GM19468 (cell line): ENCODE data around the gene EML1.

Source experiments
- ATAC-seq: cut with Tn5 transposase; IDR thresholded peaks from one replicate; pipeline ENCODE4 v1.9.1; 2021; ENCODE audit warnings: mild to moderate bottlenecking, moderate library complexity, moderate number of reproducible peaks; ENCODE audit not compliant: unreplicated experiment; ENCODE audit errors: extremely low read depth

EML1 gene

GRCh38 chr14:99794151-99794780 is 1.1 kb downstream of the EML1 start:
- ATAC-seq: no peak

- no peak for ATAC-seq
Observed at GRCh38 chr14:99795046-99795445, 1.8 kb downstream of the EML1 start.

DNA sequence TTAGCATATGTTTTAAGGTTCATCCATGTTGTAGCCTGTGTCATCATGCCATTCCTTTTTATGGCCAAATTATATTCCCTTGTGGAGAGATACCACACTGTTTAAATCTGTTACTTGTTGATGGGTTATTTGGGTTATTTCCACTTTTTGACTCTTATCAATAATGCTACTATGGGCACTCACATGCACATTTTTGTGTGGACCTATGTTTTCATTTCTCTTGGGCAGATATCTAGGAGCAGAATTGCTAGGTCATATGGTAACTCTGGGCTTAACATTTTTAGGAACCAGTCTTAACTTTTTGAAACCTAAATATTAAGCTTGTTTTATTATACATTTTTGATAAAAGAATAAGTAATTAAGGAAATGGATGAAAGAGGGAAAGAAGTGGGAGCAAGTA is 4.0 kb downstream of the EML1 start:
- no peak for ATAC-seq

DNA sequence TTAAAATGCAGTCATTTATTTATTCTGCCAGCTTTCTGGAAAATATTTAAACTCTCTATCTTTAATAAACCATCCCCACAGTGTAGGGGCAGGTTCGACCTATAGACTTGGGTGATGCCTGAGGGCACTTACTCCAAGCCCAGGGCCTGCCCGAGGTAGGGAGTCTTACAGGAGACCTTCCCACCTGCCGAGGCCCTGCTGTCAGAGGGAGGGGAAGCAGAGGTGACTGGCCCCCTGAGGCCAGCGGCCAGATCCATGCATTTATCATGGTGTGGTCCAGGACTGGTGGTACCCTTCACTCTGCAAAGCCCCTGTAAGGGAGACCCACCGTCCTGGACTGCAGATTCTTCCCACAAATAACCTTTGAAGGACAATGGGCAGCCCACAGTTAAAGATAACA is 7.6 kb downstream of the EML1 start:
- ATAC-seq: no peak

DNA sequence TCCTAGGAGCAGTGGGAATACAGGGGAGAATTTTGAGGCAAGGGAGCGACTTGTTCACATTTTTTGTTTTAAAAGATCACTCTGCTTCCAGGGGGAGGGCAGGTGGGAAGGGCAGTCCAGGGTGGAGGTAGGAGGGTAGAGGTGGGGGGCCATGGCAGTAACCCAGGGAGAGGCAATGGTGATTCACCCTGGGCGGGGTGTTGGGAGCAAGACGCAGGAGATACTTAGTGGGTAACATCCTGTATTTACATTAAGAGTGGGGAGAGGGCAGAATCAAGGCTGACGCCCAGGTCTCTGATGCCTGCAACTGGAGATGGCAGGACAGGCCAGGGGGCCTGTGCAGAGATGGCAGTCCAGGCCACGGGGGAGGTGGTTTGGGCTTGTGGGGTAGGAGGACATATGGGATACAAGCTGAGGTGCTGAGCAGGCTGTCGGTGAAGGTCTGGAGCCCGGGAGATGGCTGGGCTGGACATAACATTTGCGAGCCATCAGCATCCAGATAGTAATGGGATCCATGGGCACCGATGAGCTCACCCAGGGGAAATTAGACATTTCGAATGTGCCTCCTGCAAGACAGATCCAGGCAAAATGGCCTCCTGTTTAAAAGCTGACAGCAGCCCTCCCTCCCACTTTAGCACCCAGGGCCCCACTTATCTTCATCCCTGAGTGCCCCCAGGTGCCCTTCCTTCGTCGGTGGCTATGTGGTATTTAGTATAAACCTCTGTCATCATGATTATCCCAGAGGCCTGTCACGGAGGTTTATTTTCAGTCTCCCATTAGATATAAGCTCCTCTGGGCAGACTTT is 9.3 kb downstream of the EML1 start:
- no peak for ATAC-seq

DNA sequence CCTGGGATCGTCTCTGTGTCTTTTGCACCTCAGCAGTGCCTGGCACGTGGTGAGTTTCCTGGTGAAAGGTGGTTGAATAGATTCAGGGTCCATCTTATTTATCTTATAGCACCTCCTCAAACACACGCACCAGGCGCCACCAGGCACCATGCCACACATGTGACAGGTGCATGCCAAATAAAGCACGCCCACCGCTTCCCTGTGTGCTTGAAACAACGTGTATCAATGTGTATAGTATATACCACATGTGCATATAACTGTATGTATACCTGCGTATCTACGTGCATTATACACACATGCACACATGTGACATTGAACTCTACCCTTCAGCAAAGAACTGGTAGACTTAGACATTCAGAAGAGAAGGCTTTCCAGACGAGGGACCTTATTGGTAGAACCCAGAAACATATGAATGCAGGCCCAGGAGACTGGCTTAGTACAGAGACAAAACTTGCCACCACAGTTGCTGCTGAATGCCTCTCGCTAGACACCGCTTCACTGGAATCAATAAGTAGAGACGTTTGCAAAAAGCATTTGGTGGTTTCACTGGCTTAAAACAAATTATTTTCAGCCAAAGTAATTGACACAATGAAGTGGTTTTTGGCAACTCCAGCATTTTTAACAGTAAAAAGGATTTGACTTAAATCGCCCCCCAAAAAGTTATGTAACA is 10.0 kb downstream of the EML1 start:
- ATAC-seq: no peak

- ATAC-seq: no peak
Observed at GRCh38 chr14:99803803-99804202, 10.6 kb downstream of the EML1 start.

DNA sequence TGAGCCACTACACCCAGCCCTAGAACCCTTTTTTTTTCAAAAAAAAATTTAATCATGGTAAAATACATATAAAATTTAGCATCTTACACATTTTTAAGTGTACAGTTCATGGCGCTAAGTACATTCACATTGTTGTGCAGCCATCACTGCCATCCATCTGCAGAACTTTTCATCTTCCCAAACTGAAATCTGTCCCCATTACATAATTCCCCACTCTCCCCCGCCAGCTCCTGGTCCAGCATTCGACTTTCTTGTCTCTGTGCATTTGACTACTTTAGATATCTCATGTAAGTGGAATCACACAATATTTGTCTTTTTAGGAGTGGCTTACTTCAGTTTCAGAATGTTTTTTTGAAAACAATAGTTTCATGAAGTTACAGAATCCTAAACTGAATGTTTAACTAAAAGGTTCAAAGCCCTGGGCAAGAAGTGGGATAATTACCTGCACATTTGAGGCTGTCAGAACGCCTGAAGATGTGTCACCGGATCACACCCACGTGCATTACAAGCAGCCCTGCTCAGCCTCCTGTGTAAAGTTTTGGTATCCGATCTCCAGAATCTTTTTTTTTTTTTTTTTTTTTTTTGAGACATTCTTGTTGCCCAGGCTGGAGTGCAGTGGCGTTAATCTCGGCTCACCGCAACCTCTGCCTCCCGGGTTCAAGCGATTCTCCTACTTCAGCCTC is 12.7 kb downstream of the EML1 start:
- no peak for ATAC-seq

DNA sequence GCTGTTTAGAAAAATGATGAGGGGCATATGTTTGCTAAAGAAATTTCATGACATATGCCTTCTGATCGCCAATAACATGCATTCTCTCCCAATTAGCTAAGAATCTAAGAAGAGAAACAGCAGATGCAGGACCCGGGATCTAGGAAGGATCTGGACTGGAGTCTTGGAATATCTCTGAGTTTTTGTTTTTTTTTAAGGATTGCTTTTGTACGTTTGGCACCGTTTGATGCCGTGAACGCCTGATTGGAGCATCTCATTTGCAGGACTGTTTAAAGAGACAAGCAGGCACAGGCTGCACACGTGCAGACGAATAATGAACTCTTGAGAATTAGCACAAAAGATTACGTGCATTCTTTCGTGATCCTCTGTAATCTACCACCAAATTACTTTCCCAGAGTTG is 13.6 kb downstream of the EML1 start:
- no peak for ATAC-seq

DNA sequence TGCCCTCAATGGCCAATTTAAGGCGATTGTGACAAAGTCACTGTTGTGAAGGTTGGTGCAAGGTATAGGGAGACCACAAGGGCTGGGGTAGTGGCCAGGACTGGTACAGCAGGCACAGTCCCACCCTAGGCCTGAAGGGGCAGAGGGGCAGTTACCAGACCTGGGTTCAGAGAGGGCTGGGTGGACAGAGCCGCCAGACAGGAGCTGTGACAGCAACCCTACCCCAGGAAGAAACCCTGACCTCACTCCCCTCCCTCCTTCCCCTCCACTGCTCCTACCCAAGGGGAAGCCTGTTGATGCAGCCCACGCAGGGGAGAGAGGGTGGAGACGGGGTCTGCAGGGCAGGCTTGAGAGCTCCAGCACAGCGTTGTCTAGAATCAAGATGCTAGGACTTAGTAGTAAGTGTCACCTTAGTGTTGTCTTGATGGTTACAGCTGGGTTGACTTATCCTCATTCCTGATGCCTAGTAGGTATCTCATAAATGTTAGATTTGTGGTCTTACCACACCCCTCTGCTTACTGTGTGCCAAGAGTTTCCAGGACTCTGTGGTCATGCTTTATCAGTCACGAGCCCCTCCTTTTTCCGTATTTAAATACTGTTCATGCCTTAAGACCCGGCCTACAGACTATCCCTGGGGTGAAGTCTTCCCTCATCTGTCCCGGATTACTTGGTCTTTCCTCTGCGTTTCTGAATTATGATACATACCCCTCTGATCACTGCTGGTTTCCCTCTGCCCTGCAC is 14.4 kb downstream of the EML1 start:
- no peak for ATAC-seq

DNA sequence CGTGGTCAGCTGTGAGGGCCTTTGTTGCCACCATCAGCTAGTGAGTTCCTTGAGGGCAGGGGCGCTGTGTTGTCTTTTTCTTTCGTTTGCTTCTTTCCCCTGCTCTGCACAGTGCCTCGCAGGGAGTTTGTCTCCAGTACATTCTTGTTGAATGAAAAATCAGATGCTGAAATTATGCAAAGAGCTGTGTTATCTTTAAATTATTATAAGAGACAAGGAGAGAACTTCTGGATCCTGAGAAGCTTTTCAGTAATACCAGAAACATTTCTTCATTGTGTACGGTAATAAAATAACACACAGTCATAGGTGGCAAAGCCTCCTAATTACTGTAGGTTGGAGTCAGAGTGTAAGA is 14.9 kb downstream of the EML1 start:
- ATAC-seq: no peak

DNA sequence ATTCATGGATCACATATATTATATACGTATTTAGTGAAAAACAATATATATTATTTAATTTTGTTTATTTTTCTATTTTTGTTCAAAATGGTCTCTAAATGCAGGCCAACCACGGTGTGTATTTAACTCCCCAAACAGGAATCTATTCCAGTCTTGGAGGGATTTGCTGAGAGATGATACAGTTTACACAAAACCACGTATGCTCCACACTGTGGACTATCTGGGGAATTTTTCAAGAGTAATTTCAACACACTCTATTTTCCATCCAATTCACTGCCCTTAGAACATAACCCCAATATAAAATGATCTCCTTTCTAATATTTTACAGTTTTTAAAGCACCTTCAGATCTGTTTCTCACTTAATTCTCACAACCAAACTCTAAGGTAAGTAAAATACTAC is 15.3 kb downstream of the EML1 start:
- ATAC-seq: no peak

DNA sequence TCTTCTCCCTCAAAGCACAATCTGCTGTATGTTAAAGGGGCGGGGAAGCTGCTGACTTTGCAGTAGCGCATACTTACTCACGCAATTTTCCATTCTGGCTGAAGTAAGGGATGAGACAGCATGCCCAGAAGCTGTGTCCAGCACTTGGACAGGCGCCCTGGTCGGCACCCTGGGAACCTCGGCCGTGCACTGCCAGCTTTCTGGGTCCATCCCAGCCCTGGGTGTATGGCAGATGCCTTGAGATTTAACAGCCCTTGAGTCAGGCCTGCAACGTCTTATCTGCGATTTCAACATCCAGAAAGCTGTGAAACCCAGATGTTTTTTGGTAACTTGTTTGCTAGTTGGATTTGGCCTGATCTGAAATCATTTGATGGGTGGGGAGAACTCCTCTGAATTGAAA is 16.1 kb downstream of the EML1 start:
- no peak for ATAC-seq

DNA sequence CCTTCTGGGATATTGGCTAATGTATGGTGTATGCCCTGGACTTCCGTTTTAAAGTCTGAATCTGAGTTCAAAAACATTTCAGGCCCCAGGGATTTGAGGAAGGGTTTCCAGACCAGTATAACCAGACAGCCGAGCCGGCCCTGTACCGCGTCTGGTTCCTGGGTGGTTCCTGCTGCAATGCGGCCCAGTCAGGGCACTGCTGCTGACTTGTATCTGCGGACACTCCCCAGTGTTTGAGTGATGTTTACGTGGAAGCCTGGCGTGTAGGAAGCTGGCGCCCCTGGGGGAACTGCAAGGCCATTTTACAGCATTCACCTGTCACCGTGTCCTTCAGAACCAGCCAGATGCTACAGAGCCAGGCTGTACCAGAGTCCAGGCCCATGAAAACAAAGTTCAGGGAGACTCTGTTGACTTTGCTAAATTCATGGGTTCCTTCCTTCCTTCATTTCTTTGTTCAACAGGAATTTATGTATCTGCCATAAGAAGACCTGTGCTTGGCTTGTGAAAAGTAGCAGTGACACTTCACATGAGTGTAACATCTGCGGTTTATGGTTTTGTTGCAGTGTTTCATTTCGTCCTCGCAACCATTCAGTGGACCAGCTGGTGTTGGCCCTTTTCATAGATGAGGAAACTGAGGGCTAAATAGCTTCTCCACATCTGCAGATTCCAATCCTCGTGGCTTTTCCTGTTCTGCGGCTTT is 16.8 kb downstream of the EML1 start:
- no peak for ATAC-seq

GRCh38 chr14:99810559-99810874 is 17.3 kb downstream of the EML1 start:
- ATAC-seq: no peak

DNA sequence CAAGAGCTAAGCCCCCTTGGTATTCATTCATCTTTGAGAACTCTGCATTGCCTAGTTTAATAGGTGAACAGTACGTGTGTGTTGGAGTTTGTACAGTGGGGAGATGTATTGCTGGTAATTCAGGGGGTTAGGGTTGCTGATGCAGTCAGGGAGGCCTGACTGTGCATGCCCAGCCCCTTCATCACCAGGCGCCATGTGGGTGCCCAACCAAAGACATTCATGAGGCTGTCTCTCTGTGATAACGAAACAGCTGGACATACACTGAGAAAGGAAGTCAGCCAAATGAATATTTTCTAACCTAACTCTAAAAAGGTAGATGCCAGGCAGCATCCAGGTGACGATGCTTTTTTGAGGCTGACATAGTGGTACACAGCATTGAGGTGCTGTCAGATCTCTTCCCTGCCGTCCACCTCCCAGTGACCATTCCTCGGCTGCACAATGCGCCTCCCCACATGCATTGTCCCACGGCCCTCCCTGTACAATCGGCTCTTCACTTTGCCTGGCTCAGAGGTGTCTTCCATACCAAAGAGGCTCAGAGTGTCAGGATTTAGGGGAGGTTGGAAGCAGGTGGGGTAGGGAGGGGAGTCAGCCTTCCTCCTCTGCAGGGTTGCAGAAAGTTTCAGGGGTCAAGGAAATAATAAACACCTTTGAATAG is 19.0 kb downstream of the EML1 start:
- no peak for ATAC-seq

GRCh38 chr14:99812892-99813291 is 19.7 kb downstream of the EML1 start:
- ATAC-seq: no peak

DNA sequence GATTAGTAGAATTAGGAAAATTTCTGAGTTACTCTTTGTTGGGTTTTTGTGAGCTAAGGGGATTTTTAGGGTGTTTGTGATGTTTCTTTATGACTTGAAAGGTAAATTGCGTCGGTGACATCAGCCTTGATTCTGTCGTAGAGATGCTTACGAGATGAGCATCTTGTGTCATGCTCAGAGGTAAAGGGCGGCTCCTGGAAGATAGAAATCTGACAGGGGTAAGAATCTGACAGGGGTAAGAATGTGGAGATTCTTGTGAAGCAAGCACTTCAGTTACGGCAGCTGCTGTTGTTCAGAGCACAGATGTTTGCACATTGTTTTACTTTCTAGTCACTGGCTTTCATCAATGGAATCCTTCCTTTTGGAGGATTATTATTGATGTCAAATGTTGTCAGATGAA is 22.5 kb downstream of the EML1 start:
- no peak for ATAC-seq

- no peak for ATAC-seq
Observed at GRCh38 chr14:99816217-99816616, 23.0 kb downstream of the EML1 start.
